Measurements from ENCODE around the gene MLX.

Gene MLX

DNA sequence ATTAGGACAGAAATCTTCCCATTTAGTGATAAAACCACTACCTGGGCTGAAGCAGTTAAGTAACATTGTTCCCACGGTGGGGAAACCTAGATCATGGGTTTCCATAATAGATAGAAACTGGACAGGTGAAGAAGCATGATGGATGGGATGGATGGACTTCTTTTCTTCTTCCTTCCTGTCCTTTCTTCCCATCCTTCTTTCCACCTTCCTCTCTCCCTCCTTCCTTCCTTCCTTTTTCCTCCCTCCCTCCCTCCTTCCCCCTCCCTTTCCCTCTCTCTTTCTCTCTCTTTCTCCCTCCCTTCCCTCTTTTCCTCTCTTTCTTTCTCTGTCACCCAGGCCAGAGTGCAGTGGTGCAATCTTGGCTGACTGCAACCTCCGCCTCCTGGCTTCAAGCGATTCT, 7.6 kb downstream of the MLX start:
- no peak overlapping the region for H3K4me3 ChIP-seq (ENCODE audit: low read depth, low read length)
- DNase-seq (ENCODE audit: low read depth) = no peak
- TF ChIP-seq, protein P1, sequence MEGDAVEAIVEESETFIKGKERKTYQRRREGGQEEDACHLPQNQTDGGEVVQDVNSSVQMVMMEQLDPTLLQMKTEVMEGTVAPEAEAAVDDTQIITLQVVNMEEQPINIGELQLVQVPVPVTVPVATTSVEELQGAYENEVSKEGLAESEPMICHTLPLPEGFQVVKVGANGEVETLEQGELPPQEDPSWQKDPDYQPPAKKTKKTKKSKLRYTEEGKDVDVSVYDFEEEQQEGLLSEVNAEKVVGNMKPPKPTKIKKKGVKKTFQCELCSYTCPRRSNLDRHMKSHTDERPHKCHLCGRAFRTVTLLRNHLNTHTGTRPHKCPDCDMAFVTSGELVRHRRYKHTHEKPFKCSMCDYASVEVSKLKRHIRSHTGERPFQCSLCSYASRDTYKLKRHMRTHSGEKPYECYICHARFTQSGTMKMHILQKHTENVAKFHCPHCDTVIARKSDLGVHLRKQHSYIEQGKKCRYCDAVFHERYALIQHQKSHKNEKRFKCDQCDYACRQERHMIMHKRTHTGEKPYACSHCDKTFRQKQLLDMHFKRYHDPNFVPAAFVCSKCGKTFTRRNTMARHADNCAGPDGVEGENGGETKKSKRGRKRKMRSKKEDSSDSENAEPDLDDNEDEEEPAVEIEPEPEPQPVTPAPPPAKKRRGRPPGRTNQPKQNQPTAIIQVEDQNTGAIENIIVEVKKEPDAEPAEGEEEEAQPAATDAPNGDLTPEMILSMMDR (IDR thresholded peaks at IDR 0.05; ENCODE audit: low read depth, low read length) = no peak
- TF ChIP-seq POLR2A (IDR thresholded peaks at IDR 0.05; ENCODE audit: extremely low read depth, insufficient read length) = no peak
- TF ChIP-seq MYC (IDR thresholded peaks at IDR 0.05; ENCODE audit: low read depth, low read length) = no peak
- TF ChIP-seq, protein P2, sequence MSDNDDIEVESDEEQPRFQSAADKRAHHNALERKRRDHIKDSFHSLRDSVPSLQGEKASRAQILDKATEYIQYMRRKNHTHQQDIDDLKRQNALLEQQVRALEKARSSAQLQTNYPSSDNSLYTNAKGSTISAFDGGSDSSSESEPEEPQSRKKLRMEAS (IDR thresholded peaks at IDR 0.05; ENCODE audit: low read depth, low read length) = no peak

DNA sequence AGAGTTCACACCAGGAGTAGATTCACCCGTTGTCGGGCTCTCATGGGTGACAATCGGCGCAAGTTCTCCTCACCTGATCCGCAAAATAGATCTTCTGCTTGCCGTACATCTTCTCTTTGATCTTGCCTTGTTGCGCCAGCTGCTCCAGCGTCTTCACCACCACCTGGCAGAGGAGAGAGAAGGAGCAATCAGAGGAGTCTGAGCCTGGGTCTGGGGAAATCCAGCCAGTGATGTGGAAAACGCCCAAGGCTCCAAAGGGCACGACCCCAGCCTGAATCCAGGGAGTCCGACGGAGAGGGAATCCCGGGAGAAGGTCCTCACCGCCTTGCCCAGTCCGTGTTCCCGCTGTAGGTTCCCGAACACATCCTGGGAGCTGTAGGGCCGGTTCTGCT, 10.2 kb downstream of the MLX start:
- peak; percentile 42 for DNase-seq (ENCODE audit: low read depth)

DNA sequence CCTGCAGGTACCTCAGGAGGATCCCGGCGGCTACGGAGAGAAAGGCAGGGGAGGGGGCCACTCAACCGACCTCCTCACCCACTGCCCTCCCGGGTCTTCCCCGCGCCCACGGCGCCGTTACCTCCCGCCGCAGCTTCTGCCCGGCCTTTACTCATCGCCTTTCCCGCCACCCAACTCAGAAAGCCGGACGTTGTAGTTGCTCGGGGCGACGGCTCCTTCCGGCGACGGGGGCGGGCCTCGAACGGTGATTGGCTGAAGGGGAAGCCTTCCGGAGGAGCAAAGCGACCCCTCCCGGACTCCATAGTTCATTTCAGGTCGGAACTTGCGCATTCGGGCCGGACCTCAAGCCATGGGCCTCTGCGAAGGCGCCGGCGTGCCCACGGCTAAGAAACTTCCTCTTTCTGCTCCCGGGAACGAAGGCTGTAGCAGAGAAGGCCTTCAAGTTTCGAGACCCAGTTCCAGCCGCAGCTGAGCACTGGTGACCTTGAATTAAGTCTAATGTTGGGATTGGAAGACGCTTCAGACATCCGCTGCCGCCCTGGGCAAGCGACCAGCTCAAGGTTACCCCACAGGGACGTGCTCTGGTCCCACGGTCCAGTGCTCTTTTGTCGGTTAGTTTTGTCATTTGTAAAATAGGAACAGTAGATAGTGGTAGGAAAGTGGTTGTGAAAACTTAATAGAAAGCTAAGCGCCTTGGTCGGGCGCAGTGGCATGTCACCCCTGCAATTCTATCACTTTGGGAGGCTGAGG, 10.8 kb downstream of the MLX start, which contains the start of gene PSMC3IP:
Gene PSMC3IP (minus strand): TSS at position 198 of the 750 bp plus-strand sequence. CDS start 43 bp downstream, at position 155.
- peak; percentile 97 for DNase-seq (ENCODE audit: low read depth)
- TF ChIP-seq MYC (IDR thresholded peaks at IDR 0.05; ENCODE audit: low read depth, low read length) (peak; percentile 66), POLR2A (IDR thresholded peaks at IDR 0.05; ENCODE audit: extremely low read depth, insufficient read length) (peak; percentile 73)
- TF ChIP-seq, protein P1 (IDR thresholded peaks at IDR 0.05; ENCODE audit: low read depth, low read length) = peak; percentile 34
- TF ChIP-seq, protein P2 (IDR thresholded peaks at IDR 0.05; ENCODE audit: low read depth, low read length) = peak; percentile 72
- peak within 1 kb of the TSS; percentile 96 for H3K4me3 ChIP-seq (ENCODE audit: low read depth, low read length)

More for the DNA sequence above, 10.2 kb downstream of the MLX start:
- peak overlapping the region; percentile 96 for H3K4me3 ChIP-seq (ENCODE audit: low read depth, low read length)
- no peak for TF ChIP-seq MYC (IDR thresholded peaks at IDR 0.05; ENCODE audit: low read depth, low read length)
- TF ChIP-seq, protein P2 (IDR thresholded peaks at IDR 0.05; ENCODE audit: low read depth, low read length) = no peak
- TF ChIP-seq, protein P1 (IDR thresholded peaks at IDR 0.05; ENCODE audit: low read depth, low read length) = no peak
- TF ChIP-seq POLR2A (IDR thresholded peaks at IDR 0.05; ENCODE audit: extremely low read depth, insufficient read length) = no peak

DNA sequence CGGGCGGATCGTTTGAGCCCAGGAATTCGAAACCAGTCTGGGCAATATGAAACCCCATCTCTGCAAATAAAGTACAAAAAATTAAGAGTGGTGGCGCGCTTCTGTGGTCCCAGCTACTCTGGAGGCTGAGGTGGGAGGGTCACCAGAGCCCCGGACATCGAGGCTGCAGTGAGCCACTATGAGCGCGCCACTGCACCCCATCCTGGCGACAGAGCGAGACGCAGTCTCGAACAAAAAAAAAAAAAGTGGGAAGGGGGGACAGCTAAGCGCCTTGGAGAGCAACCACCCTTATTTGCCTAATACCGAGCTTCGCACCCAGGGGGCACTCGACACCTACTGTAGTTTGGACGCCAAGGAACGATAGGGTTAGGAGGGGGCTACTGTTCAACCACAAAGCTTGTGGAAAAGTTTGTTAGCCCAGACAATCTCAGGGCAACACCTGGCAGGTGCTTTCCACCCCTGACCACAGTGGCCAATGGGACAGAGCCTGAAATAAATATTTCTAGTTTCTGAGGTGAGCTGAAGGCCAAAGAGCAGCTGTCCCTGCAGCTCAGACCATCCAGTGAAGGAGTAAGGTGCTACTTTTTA, 11.5 kb downstream of the MLX start:
- peak overlapping the region; percentile 93 for H3K4me3 ChIP-seq (ENCODE audit: low read depth, low read length)
- TF ChIP-seq, protein P2 (IDR thresholded peaks at IDR 0.05; ENCODE audit: low read depth, low read length) = peak; percentile 36; the same call in 1 of the 2 replicates
- peak; percentile 21 for TF ChIP-seq POLR2A (IDR thresholded peaks at IDR 0.05; ENCODE audit: extremely low read depth, insufficient read length)
- TF ChIP-seq, protein P1 (IDR thresholded peaks at IDR 0.05; ENCODE audit: low read depth, low read length) = peak; percentile 82
- peak; percentile 51; the same call in 1 of the 2 replicates for TF ChIP-seq MYC (IDR thresholded peaks at IDR 0.05; ENCODE audit: low read depth, low read length)
- DNase-seq (ENCODE audit: low read depth) = peak; percentile 92

DNA sequence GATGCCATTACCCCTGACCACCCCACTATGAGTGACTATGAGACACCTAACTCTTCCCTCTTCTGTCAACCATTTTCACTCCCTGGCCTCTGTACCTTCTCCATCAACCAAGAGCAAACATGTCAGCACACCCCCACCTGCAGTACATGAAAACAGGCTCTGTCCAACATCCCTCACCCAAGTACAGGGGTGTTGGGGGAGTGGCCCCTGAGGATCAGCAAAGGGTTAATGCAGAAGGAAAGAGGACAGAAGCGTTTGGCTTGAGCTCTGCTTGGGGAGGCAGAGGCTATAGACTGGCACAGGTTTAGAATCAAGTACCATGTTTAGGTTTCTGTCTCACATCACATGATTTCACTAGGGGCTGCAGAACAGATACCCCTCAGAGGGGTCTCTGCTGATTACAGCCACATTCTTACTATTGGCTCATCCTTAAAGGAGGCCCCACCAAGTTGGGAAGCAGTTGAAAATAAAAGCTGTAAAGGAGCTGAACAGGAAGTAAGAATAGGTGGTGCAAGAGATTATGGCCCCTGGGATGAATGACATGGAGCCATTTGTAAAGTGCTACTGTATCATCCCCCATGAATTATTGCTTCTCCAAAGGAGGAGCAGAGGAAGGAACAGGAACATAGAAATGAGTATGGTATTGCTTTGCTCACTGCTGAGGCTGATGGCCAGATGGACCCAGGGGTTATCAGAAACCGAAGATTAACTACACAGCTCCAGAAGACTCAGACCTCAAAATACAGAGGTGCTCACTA, 13.1 kb downstream of the MLX start:
- TF ChIP-seq POLR2A (IDR thresholded peaks at IDR 0.05; ENCODE audit: extremely low read depth, insufficient read length) (no peak), MYC (IDR thresholded peaks at IDR 0.05; ENCODE audit: low read depth, low read length) (no peak)
- TF ChIP-seq, protein P1 (IDR thresholded peaks at IDR 0.05; ENCODE audit: low read depth, low read length) = no peak
- TF ChIP-seq, protein P2 (IDR thresholded peaks at IDR 0.05; ENCODE audit: low read depth, low read length) = no peak
- DNase-seq (ENCODE audit: low read depth) = peak; percentile 40
- H3K4me3 ChIP-seq (ENCODE audit: low read depth, low read length) = no peak overlapping the region

All from NB4 (cell line).